CD4-positive, alpha-beta memory T cell (primary cell): Measurements from ENCODE around the gene ADGRV1. TPM values are rescaled to one million over a fixed set of nuclear protein-coding genes. Genes with fewer than 3 reads are reported as not detected.

Experiments
- CTCF ChIA-PET: fragments of 350-600 bp; sonication (Branson Sonifier 250); formaldehyde crosslinking; loops from one replicate; lab custom pipeline; 2021; ENCODE audit warnings: inconsistent platforms; ENCODE audit not compliant: partially characterized antibody; lab: Charles Lee
- POLR2A ChIA-PET: fragments of 350-600 bp; sonication (Branson Sonifier 250); formaldehyde crosslinking; loops from one replicate; lab custom pipeline; 2021; ENCODE audit not compliant: partially characterized antibody; lab: Charles Lee
- DNase-seq, 5 donors: peaks; one replicate each; pipeline versions ENCODE4 v3.0.0 to v3.0.0-alpha.2; 2020 to 2022; ENCODE audit warnings: mixed read lengths in 1 of 5
- H3K27ac ChIP-seq: one replicate; pipeline ENCODE4 v1.7.0; 2013; ENCODE audit warnings: low read depth, low read length
- H3K27me3 ChIP-seq: 2 replicates; pipeline ENCODE4 v1.7.0; 2013; ENCODE audit warnings: mild to moderate bottlenecking, low read length, moderate library complexity; ENCODE audit not compliant: insufficient read depth
- H3K36me3 ChIP-seq: 2 replicates; pipeline ENCODE4 v1.7.0; 2013; ENCODE audit warnings: mild to moderate bottlenecking, low read length, moderate library complexity; ENCODE audit not compliant: insufficient read depth
- H3K4me1 ChIP-seq: 2 replicates; pipeline ENCODE4 v1.7.0; 2013; ENCODE audit warnings: mild to moderate bottlenecking, low read length, moderate library complexity; ENCODE audit not compliant: insufficient read depth
- H3K4me3 ChIP-seq, 2 donors: one replicate each; pipeline ENCODE4 v1.7.0; 2013; ENCODE audit warnings: low read length in 2 of 2, mild to moderate bottlenecking in 1 of 2
- H3K9me3 ChIP-seq, 2 donors: one replicate each; pipeline ENCODE4 v1.7.0; 2013; ENCODE audit warnings: low read length in 2 of 2, control low read depth in 1 of 2; ENCODE audit not compliant: control insufficient read depth in 1 of 2
- H3K27ac Mint-ChIP-seq, 7 donors: one replicate each; pipeline ENCODE4 v1.8.0; 2020 to 2021; ENCODE audit warnings: mixed read lengths in 7 of 7, mild to moderate bottlenecking in 6 of 7, inconsistent platforms in 3 of 7, moderate library complexity in 3 of 7
- H3K27me3 Mint-ChIP-seq, 2 donors: one replicate each; pipeline ENCODE4 v1.8.0; 2020 to 2021; ENCODE audit warnings: mixed read lengths in 2 of 2
- H3K36me3 Mint-ChIP-seq, 2 donors: one replicate each; pipeline ENCODE4 v1.8.0; 2020 to 2021; ENCODE audit warnings: mixed read lengths in 2 of 2, inconsistent platforms in 1 of 2, mild to moderate bottlenecking in 1 of 2
- H3K4me1 Mint-ChIP-seq, 4 donors: one replicate each; pipeline ENCODE4 v1.8.0; 2020 to 2021; ENCODE audit warnings: mixed read lengths in 4 of 4, mild to moderate bottlenecking in 1 of 4
- H3K4me3 Mint-ChIP-seq, 8 donors: one replicate each; pipeline ENCODE4 v1.8.0; 2020 to 2021; ENCODE audit warnings: mixed read lengths in 8 of 8, mild to moderate bottlenecking in 7 of 8, moderate library complexity in 6 of 8, inconsistent platforms in 3 of 8
- H3K9me3 Mint-ChIP-seq, 8 donors: one replicate each; pipeline ENCODE4 v1.8.0; 2020 to 2021; ENCODE audit warnings: mixed read lengths in 8 of 8, mild to moderate bottlenecking in 5 of 8, inconsistent platforms in 3 of 8, moderate library complexity in 1 of 8
- intact Hi-C: fragments of 100-400 bp; cut with micrococcal nuclease; formaldehyde crosslinking; loops from one replicate; pipeline ENCODE4 v1.15.1; 2023
- polyA plus RNA-seq, 2 donors: library from polyadenylated mRNA; unstranded; fragments of 300-500 nt; fragmentation: Illumina TruSeq; gene quantifications; one replicate each; pipeline ENCODE4 v1.2.3, GENCODE V29; 2021
- total RNA-seq, 2 experiments: library from RNA; stranded (reverse); gene quantifications; one replicate each; pipeline ENCODE4 v1.2.3, GENCODE V29; 2021

Gene ADGRV1
- total and polyA plus RNA-seq, 4 experiments from 2014 or later, result 0.09 to 0.22 TPM; not detected in 2

- no peaks in the 10 kb centered on the region for H3K27me3 ChIP-seq
- Mint-ChIP-seq H3K4me1 (peaks cover 6 to 15% (median 9%) of the 10 kb centered on the region in 4 donors), H3K36me3 (no peaks in the 10 kb centered on the region), H3K27me3 (peaks cover 17 to 19% of the 10 kb centered on the region in 2 donors), H3K9me3 (no peaks in the 10 kb centered on the region), H3K4me3 (no peak overlapping the region), H3K27ac (peak overlapping the region in 1 of 7 donors; percentile 7)
- intact Hi-C loops, result no loop called here
- no peak for DNase-seq
- POLR2A ChIA-PET, result no interaction called here
- peaks cover 5% of the 10 kb centered on the region for H3K4me1 ChIP-seq
- no peak overlapping the region for H3K4me3 ChIP-seq
- no peak overlapping the region for H3K27ac ChIP-seq
- no peaks in the 10 kb centered on the region for H3K36me3 ChIP-seq
- CTCF ChIA-PET, result interaction anchor here (1.6 kb wide), 2 partner anchors 10 to 544 kb away, joined by 5 read pairs; no protein-coding TSS in a partner anchor
- H3K9me3 ChIP-seq, result no peaks in the 10 kb centered on the region
Measured at GRCh38 chr5:90875456-90875855, 316.9 kb downstream of the ADGRV1 start.

GRCh38 chr5:90876366-90876765, 317.8 kb downstream of the ADGRV1 start:
- peaks cover 5% of the 10 kb centered on the region for H3K4me1 ChIP-seq
- H3K4me3 ChIP-seq, result no peak overlapping the region
- H3K27me3 ChIP-seq, result no peaks in the 10 kb centered on the region
- no peak for DNase-seq
- Mint-ChIP-seq H3K9me3 (no peaks in the 10 kb centered on the region), H3K4me1 (peaks cover 6 to 15% (median 9%) of the 10 kb centered on the region in 4 donors), H3K4me3 (no peak overlapping the region), H3K27me3 (peaks cover 19% of the 10 kb centered on the region in 2 donors), H3K27ac (no peak overlapping the region), H3K36me3 (no peaks in the 10 kb centered on the region)
- ChIA-PET POLR2A (no interaction called here), CTCF (no interaction called here)
- intact Hi-C loops, result no loop called here
- H3K36me3 ChIP-seq, result no peaks in the 10 kb centered on the region
- no peaks in the 10 kb centered on the region for H3K9me3 ChIP-seq
- no peak overlapping the region for H3K27ac ChIP-seq

- H3K36me3 Mint-ChIP-seq, result no peaks in the 10 kb centered on the region
- H3K27ac ChIP-seq, result no peak overlapping the region
- POLR2A ChIA-PET, result no interaction called here
- no peaks in the 10 kb centered on the region for H3K9me3 Mint-ChIP-seq
- no peak overlapping the region for H3K4me3 Mint-ChIP-seq
- DNase-seq, result no peak
- intact Hi-C loops, result no loop called here
- CTCF ChIA-PET, result no interaction called here
- no peaks in the 10 kb centered on the region for H3K27me3 ChIP-seq
- H3K9me3 ChIP-seq, result no peaks in the 10 kb centered on the region
- peaks cover 16 to 19% of the 10 kb centered on the region in 2 donors for H3K27me3 Mint-ChIP-seq
- H3K4me3 ChIP-seq, result no peak overlapping the region
- H3K4me1 ChIP-seq, result peaks cover 5% of the 10 kb centered on the region
- peaks cover 6 to 15% (median 9%) of the 10 kb centered on the region in 4 donors for H3K4me1 Mint-ChIP-seq
- H3K27ac Mint-ChIP-seq, result no peak overlapping the region
- no peaks in the 10 kb centered on the region for H3K36me3 ChIP-seq
Measured at GRCh38 chr5:90877049-90877448, 318.5 kb downstream of the ADGRV1 start.

GRCh38 chr5:90878081-90878480, 319.5 kb downstream of the ADGRV1 start:
- no peak overlapping the region for H3K4me3 ChIP-seq
- intact Hi-C loops, result no loop called here
- Mint-ChIP-seq H3K27ac (no peak overlapping the region), H3K9me3 (no peaks in the 10 kb centered on the region), H3K36me3 (no peaks in the 10 kb centered on the region), H3K4me3 (no peak overlapping the region), H3K4me1 (peaks cover 5 to 9% (median 6%) of the 10 kb centered on the region in 4 donors), H3K27me3 (peaks cover 16 to 19% of the 10 kb centered on the region in 2 donors)
- no peaks in the 10 kb centered on the region for H3K36me3 ChIP-seq
- CTCF ChIA-PET, result interaction anchor here (0.9 kb wide), 1 partner anchor 541 kb away, joined by 3 read pairs; no protein-coding TSS in a partner anchor
- DNase-seq, result no peak
- peaks cover 1% of the 10 kb centered on the region for H3K4me1 ChIP-seq
- no peaks in the 10 kb centered on the region for H3K27me3 ChIP-seq
- no peaks in the 10 kb centered on the region for H3K9me3 ChIP-seq
- POLR2A ChIA-PET, result no interaction called here
- H3K27ac ChIP-seq, result no peak overlapping the region

- Histone ChIP-seq H3K36me3 (no peaks in the 10 kb centered on the region), H3K4me3 (no peak overlapping the region), H3K27ac (no peak overlapping the region), H3K27me3 (no peaks in the 10 kb centered on the region), H3K4me1 (no peaks in the 10 kb centered on the region), H3K9me3 (no peaks in the 10 kb centered on the region)
- Mint-ChIP-seq H3K4me1 (peaks cover 4 to 6% (median 5%) of the 10 kb centered on the region in 4 donors), H3K9me3 (no peaks in the 10 kb centered on the region), H3K4me3 (no peak overlapping the region), H3K27ac (peak overlapping the region in 1 of 7 donors; percentile 8), H3K36me3 (no peaks in the 10 kb centered on the region), H3K27me3 (peaks cover 16 to 20% of the 10 kb centered on the region in 2 donors)
- DNase-seq, result no peak
- CTCF ChIA-PET, result interaction anchor here (0.9 kb wide), 1 partner anchor 541 kb away, joined by 3 read pairs; no protein-coding TSS in a partner anchor
- POLR2A ChIA-PET, result no interaction called here
- intact Hi-C loops, result no loop called here
Measured at GRCh38 chr5:90878549-90879196, 320.1 kb downstream of the ADGRV1 start.

- Mint-ChIP-seq H3K27me3 (peaks cover 11 to 18% of the 10 kb centered on the region in 2 donors), H3K4me3 (no peak overlapping the region), H3K4me1 (no peaks in the 10 kb centered on the region), H3K36me3 (no peaks in the 10 kb centered on the region), H3K27ac (no peak overlapping the region), H3K9me3 (no peaks in the 10 kb centered on the region)
- Histone ChIP-seq H3K36me3 (no peaks in the 10 kb centered on the region), H3K27me3 (no peaks in the 10 kb centered on the region), H3K4me1 (no peaks in the 10 kb centered on the region), H3K4me3 (no peak overlapping the region), H3K9me3 (no peaks in the 10 kb centered on the region), H3K27ac (no peak overlapping the region)
- no peak for DNase-seq
- intact Hi-C loops, result no loop called here
- ChIA-PET POLR2A (no interaction called here), CTCF (interaction anchor here (4.6 kb wide), 1 partner anchor 15 kb away, joined by 17 read pairs; no protein-coding TSS in a partner anchor)
Measured at GRCh38 chr5:90881626-90882150, 323.1 kb downstream of the ADGRV1 start.

GRCh38 chr5:90882448-90882847, 323.9 kb downstream of the ADGRV1 start:
- CTCF ChIA-PET, result interaction anchor here (4.6 kb wide), 1 partner anchor 16 kb away, joined by 17 read pairs; no protein-coding TSS in a partner anchor
- Mint-ChIP-seq H3K36me3 (no peaks in the 10 kb centered on the region), H3K27me3 (peaks cover 7 to 16% of the 10 kb centered on the region in 2 donors), H3K27ac (no peak overlapping the region), H3K4me3 (no peak overlapping the region), H3K9me3 (no peaks in the 10 kb centered on the region), H3K4me1 (no peaks in the 10 kb centered on the region)
- no peak for DNase-seq
- Histone ChIP-seq H3K4me3 (no peak overlapping the region), H3K27ac (no peak overlapping the region), H3K9me3 (no peaks in the 10 kb centered on the region), H3K36me3 (no peaks in the 10 kb centered on the region), H3K27me3 (no peaks in the 10 kb centered on the region), H3K4me1 (no peaks in the 10 kb centered on the region)
- POLR2A ChIA-PET, result no interaction called here
- intact Hi-C loops, result no loop called here
